Activated CD8-positive, alpha-beta T cell treated with anti-CD3 and anti-CD28 coated beads, Interleukin-2, amount 10 ng/mL, durations not matched to agents 7 days and 5 days (primary cell): ENCODE results near the gene FGFRL1. TPM values are rescaled to one million over a fixed set of nuclear protein-coding genes. Genes with fewer than 3 reads are reported as not detected.

Experiments used
- ATAC-seq: fragments of 150-1000 bp; cut with Tn5 transposase; one replicate; pipeline ENCODE4 v1.10.0; 2021; ENCODE audit warnings: moderate library complexity
- CTCF ChIA-PET: fragments of 350-600 bp; sonication (Branson Sonifier 250); formaldehyde crosslinking; loops from one replicate; lab custom pipeline; 2021; ENCODE audit warnings: antibody characterized with exemption; lab: Charles Lee
- POLR2A ChIA-PET: fragments of 350-600 bp; sonication (Branson Sonifier 250); formaldehyde crosslinking; loops from one replicate; lab custom pipeline; 2021; ENCODE audit warnings: antibody characterized with exemption; lab: Charles Lee
- DNase-seq: peaks from one replicate; pipeline ENCODE4 v3.0.0-alpha.2; 2020
- H3K27ac Mint-ChIP-seq: one replicate; pipeline ENCODE4 v1.8.0; 2021; ENCODE audit warnings: mild to moderate bottlenecking, mixed read lengths
- H3K27me3 Mint-ChIP-seq: one replicate; pipeline ENCODE4 v1.8.0; 2021; ENCODE audit warnings: low read depth, mixed read lengths
- H3K36me3 Mint-ChIP-seq: one replicate; pipeline ENCODE4 v1.8.0; 2021; ENCODE audit warnings: low read depth, mixed read lengths
- H3K4me1 Mint-ChIP-seq: one replicate; pipeline ENCODE4 v1.8.0; 2021; ENCODE audit warnings: low read depth, mixed read lengths
- H3K4me3 Mint-ChIP-seq: one replicate; pipeline ENCODE4 v1.8.0; 2021; ENCODE audit warnings: mild to moderate bottlenecking, mixed read lengths
- H3K9me3 Mint-ChIP-seq: one replicate; pipeline ENCODE4 v1.8.0; 2022; ENCODE audit warnings: mixed read lengths; ENCODE audit not compliant: insufficient read depth
- total RNA-seq, 2 experiments: library from RNA; stranded (reverse); gene quantifications; one replicate each; pipeline ENCODE4 v1.2.3, GENCODE V29; 2021

FGFRL1 gene
- total RNA-seq, 2 experiments from 2014 or later, result 8.1 to 10.1 TPM

DNA sequence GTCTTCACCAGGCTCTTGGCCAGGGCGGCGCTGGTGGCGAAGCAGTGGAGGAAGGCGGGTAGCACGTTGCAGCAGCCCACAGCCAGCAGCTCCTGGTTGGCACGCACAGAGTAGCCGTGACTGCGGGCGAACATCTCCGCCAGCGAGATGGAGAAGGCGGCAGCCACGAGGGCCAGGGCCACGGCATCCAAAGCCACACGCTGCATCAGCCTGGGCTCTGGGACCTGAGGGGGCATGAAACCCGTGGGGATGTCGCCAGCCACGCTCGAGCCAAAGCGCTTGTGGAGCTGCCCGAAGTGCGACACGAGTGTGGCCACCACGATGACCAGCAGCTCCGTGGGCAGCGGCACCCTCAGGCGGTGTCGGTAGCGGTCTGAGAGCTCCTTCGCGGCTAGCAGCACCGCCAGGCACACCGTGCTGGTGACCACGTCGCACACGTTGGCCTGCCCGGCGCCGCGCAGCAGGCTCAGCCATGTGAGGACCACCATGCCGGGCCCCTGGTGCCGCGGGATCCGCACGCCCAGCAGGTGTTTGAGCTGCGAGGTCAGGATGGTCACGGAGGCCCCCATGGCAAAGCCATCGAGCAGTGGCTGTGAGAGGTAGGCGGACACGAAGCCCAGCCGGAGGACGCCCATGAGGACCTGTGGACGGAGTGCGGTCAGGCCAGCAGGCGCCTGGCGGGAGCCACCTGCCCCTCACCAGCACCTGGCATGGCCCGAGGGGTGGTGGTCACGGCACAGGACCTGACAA, 21.5 kb upstream of the FGFRL1 start:
- DNase-seq (no peak), ATAC-seq (no peak)
- CTCF ChIA-PET, result no interaction called here
- Mint-ChIP-seq H3K4me1 (peaks cover 23% of the 10 kb centered on the region), H3K36me3 (no peaks in the 10 kb centered on the region), H3K27ac (no peak overlapping the region), H3K4me3 (no peak overlapping the region), H3K9me3 (no peaks in the 10 kb centered on the region), H3K27me3 (no peaks in the 10 kb centered on the region)
- POLR2A ChIA-PET, result no interaction called here

DNA sequence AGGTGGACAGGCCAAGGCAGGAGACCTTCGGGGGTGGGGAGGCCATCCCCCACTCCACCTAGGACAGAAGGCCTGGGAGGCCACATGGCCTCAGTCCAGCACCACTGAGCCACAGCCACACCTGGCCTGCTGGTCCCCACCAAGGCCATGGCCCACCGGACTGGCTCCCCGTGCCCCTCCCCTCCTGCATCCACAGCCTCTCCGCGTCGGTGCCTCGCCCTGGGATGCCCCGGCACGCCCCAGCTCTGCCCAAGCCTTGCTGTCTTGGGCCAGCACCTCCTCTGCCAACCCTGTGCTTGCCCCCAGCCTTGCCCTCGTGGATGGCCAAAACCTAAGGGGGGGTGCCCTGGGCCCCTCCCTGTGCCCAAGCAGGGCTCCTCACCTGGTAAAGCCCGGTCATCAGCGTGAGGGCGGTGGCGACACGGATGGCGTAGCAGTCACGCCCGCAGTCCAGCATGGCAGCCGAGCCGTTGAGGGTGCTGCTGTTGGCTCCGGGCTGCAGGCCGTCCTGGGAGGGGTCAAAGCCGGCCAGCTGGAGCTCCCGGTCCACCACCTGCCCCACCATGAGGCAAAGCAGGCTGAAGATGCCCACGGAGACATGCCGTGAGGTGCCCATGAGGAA, 20.6 kb upstream of the FGFRL1 start:
- Mint-ChIP-seq H3K4me1 (peaks cover 14% of the 10 kb centered on the region), H3K27me3 (peaks cover 3% of the 10 kb centered on the region), H3K36me3 (no peaks in the 10 kb centered on the region), H3K4me3 (no peak overlapping the region), H3K9me3 (no peaks in the 10 kb centered on the region), H3K27ac (no peak overlapping the region)
- ChIA-PET CTCF (no interaction called here), POLR2A (no interaction called here)
- no peak for ATAC-seq
- no peak for DNase-seq

DNA sequence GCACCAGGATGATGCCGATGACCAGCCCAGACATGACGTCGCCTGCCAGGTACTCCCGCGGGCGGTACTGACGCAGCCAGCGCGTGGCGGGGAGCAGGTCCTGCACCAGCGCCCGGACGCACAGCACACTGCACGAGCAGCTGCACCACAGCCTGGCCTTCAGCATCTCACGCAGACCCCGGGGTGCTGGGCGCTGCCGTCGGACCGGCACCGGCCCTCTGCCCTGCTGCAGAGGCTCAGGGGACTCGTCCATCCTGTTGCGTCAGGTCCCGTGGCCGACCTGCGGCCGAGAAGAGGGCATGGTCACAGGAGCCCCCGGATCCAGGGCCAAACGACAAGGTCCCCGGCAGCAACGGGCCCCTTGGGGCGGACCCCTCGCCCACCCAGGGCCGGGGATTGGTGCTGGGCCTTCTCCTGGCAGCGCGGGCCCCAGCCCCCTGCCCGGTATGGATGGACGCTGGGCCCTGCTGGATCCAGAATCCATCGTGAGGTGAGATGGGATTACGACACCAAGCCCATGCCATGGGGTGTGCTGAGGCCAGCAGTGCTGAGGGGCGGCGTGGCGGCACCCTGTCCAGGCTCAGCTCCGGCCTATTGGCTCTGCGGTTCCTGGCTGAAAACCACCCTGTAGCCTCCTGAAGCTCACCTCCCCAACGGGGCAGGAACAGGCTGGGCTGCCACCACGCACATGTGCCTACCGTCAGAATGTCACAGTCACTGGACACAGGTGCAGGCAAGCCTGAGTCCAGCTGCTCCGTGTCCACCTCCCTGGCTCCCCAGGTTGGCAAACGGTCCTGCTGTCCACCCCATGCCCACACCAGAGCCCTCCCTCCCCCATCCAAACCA, 19.8 kb upstream of the FGFRL1 start:
- ATAC-seq (no peak), DNase-seq (no peak)
- Mint-ChIP-seq H3K4me3 (no peak overlapping the region), H3K27ac (no peak overlapping the region), H3K9me3 (no peaks in the 10 kb centered on the region), H3K27me3 (peaks cover 3% of the 10 kb centered on the region), H3K36me3 (no peaks in the 10 kb centered on the region), H3K4me1 (peaks cover 9% of the 10 kb centered on the region)
- POLR2A ChIA-PET, result no interaction called here
- CTCF ChIA-PET, result no interaction called here

DNA sequence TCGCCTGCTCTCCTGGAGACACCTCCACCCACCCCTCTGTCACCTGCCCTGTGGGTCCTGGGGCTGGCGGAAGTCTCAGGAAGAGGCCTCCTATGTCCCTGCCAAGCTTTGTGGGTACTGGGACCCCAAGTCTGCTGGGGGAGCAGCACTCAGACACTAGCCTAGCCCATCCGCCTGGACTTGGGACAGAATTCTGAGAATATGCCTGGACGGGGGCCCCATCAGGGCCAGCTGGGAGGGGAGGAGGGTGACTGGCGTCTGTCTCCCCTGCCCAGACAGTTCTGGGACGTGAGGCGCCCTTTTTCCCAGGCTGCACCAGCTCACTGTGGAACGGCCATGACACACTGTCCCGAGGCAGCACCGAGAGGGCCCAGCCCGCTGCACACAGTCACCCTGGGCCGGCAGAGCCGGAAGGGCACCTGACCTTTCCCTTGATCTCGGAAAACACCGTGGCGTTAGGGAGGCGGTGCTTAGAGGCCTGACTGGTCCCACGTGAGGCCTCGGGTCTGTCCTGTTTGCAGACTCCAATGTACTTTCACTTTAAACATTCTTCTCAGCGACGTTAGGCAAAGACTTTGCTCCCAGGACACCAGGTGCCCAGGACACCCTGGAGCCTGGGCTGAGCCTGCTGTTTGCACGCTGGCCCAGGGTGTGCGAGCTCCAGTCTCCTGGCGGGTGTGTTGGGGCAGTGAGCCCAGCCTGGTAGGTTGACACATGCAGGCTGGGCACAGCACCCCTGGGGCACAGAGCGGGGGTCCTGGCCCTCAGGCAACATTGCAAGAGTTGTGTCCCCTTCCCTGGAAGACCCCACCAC, 18.9 kb upstream of the FGFRL1 start:
- H3K27ac Mint-ChIP-seq, result no peak overlapping the region
- peaks cover 6% of the 10 kb centered on the region for H3K27me3 Mint-ChIP-seq
- H3K36me3 Mint-ChIP-seq, result no peaks in the 10 kb centered on the region
- POLR2A ChIA-PET, result no interaction called here
- DNase-seq, result no peak
- no peaks in the 10 kb centered on the region for H3K9me3 Mint-ChIP-seq
- H3K4me1 Mint-ChIP-seq, result peaks cover 7% of the 10 kb centered on the region
- CTCF ChIA-PET, result no interaction called here
- ATAC-seq, result no peak
- no peak overlapping the region for H3K4me3 Mint-ChIP-seq

DNA sequence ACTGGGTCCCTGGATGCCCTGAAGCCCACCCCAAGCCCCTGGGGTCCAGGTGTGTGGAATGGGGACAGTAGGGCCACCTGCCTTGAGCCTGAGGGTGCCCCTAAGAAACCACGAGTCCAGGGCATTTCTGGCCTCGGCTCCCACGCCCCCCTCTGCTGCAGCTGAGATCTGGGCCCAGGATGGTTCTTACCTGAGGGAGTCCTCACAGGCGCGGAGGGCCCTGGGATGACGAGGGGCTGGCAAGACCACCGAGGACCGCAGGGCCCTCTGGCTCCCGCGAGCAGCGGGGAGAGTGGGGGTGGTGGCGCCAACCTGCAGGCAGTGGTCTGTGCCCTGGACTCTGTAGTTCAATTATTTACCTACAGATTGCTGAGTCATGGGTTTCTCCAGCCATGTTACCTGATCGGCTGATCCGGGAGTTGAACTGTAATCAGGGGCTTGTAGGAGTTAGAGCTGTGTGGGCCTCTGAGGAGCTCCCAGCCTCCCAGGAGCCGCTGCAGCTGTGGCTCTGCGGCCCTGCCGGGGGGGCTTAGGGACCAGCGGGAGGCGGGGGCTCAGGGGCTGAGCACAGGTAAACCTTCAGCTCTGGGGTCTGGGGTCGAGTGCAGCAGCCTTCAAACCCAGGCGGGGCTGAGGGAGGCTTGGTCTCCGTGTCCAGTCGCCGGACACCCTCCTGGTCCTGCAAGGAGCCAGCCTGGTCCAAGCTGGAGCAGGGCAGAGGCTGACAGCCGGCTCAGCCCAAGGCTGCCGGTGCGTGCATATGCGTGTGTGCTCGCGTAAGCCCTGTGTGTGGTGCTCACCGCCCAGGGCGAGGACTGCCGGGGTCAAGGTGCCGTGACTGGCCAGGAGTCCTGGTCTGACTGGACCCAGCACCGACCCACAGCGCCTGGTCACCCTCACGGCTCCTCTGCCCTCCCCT, 18.1 kb upstream of the FGFRL1 start, which contains the start of gene SLC26A1:
Gene SLC26A1 (minus strand): TSS at position 294 of the 919 bp plus-strand sequence. CDS start 1,701 bp downstream, outside the sequence.
- ChIA-PET CTCF (no interaction called here), POLR2A (no interaction called here)
- H3K4me3 Mint-ChIP-seq, result no peak within 1 kb of the TSS
- no peaks in the 10 kb centered on the region for H3K4me1 Mint-ChIP-seq
- peaks cover 10% of the 10 kb centered on the region for H3K27me3 Mint-ChIP-seq
- no peaks in the 10 kb centered on the region for H3K9me3 Mint-ChIP-seq
- no peaks in the 10 kb centered on the region for H3K36me3 Mint-ChIP-seq
- ATAC-seq (no peak), DNase-seq (no peak)
- no peak within 1 kb of the TSS for H3K27ac Mint-ChIP-seq

DNA sequence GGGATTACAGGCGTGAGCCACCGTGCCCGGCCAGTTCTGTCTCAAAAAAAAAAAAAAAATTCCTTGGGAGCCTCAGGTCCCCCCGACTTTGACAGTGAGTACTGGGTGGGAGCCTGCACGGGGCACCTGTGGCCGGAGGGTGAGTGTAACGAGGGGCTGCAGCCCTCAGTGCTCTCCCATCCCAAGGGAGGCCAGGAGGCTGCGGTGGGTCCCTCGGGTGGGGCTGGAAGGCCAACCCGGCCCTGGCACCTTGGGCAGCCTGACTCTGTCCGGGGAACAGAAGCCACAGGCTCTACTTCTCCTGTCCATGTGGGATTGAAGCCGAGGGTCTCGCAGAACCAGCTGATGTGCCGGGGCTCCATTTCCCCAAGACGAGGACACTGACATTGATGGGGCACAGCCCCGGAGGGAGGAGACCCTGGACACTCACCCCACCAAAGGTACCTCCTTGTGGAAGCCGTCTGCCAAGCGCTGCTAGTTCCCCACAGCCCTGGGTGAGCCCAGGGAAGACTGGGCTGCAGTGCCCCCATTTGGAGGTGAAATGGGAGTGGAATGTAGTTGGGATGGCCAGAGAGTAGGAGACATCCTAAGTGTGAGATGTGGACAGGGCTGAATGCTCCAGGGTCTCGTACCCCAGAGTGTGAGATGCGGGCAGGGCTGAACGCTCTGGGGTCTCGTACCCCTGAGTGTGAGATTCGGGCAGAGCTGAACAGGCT, 16.0 kb upstream of the FGFRL1 start:
- POLR2A ChIA-PET, result no interaction called here
- H3K27me3 Mint-ChIP-seq, result peaks cover 19% of the 10 kb centered on the region
- H3K4me1 Mint-ChIP-seq, result no peaks in the 10 kb centered on the region
- no peak overlapping the region for H3K4me3 Mint-ChIP-seq
- CTCF ChIA-PET, result no interaction called here
- no peak for ATAC-seq
- no peak for DNase-seq
- H3K27ac Mint-ChIP-seq, result no peak overlapping the region
- no peaks in the 10 kb centered on the region for H3K9me3 Mint-ChIP-seq
- no peaks in the 10 kb centered on the region for H3K36me3 Mint-ChIP-seq

DNA sequence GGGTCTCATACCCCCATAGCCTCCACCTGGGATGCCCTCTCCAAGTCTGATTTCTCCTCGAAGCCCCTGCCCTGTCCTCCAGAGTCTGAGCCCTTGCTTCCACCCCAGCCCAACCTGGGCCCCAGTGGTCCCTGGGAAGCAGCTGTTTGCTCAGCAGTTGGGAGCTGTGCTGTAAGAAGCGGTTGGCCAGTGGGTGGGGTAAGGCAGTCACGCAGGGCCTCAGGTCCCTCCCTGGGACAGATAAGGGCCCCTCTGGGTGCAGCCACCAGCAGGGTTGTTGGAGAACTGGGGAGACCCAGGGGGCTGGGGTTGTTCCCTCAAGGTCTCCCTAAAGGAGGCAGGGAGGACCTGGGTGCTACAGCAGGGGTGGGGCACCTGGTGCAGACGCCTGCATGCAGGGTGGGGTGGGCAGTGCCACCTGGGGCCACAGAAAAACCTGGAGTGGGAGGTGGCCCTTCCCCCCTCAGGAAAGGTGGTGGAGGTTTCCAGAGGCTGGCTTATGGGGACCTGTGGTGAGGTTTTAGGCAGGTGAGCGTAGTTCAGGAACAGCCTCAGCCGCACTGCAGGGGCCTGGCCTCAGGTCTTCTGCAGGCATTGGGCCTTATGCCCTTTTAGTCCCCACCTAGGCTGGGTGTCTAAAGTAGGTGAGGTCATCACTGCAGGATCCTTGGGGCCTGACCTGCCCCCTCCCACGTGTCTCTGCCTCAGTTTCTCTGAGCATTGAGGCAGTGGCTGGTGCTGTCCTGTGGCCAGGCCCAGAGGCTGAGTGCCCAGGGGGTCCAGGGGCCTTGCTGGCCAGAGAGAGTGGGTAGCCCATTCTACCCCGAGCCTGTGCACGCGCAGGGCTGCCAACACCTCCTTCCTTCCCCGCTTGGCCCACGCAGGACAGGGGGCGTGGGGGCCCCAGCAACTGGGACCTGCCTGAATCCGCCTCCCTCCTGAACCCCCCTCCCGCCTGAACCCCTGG, 15.1 kb upstream of the FGFRL1 start:
- no peak overlapping the region for H3K27ac Mint-ChIP-seq
- no peaks in the 10 kb centered on the region for H3K9me3 Mint-ChIP-seq
- CTCF ChIA-PET, result no interaction called here
- POLR2A ChIA-PET, result no interaction called here
- no peaks in the 10 kb centered on the region for H3K4me1 Mint-ChIP-seq
- peaks cover 23% of the 10 kb centered on the region for H3K27me3 Mint-ChIP-seq
- ATAC-seq, result no peak
- no peaks in the 10 kb centered on the region for H3K36me3 Mint-ChIP-seq
- DNase-seq, result no peak
- H3K4me3 Mint-ChIP-seq, result no peak overlapping the region

DNA sequence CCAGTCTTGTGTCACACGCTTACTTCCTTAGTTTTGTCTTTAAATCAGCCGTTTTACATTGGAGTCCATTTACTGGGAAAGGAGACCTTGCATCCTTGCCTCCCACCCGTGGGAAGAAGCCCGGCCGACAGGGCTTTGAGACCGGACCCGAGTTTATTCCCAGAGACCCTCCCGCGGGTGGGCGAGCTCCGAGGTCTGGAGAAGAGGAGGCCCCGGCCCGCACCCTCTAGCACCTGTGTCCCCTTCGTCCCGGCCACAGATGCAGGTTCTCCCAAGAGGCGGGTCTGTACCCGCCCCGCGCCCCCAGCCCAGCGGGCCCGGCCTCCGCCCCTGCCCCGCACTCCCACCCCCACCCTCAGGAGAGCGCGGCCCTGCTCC, 14.4 kb upstream of the FGFRL1 start:
- ATAC-seq, result no peak

DNA sequence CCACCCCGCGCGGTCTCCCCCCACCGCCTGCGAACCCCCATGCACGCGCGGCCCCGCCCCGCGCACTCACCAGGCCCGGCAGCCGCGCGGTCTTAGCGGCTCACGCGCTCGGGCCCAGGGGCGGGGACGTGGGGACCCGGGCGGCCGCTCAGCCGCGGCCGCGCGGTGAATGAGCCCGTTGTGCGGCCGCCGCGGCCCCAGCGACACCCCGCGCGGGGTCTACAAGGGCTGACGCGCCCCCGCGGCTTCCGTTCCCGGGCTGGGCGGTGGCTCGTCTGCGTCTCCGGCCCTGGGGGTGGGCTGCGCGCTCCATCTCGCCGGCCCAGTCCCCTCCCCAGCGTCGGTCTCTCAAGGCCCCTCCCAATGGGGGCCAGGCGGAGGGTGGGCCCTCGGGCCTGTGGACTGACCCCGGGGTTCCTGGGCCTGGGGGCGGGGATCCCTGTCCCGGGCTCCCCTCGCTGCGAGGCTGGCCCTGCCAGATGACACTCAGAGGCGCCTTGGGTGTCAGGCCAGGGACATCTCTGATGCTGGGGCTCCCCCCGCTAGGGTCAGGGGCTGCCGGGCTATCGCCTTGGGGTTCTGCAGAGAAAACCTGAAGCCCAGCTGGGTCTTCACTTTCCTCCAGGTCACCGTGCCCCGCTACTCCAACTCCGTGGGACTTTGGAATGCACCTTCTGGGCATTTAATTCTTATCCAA, 13.9 kb upstream of the FGFRL1 start:
- Mint-ChIP-seq H3K4me1 (no peaks in the 10 kb centered on the region), H3K4me3 (no peak overlapping the region), H3K27ac (no peak overlapping the region), H3K9me3 (no peaks in the 10 kb centered on the region), H3K36me3 (no peaks in the 10 kb centered on the region), H3K27me3 (peaks cover 31% of the 10 kb centered on the region)
- no peak for DNase-seq
- ChIA-PET POLR2A (no interaction called here), CTCF (no interaction called here)
- ATAC-seq, result no peak

More for the DNA sequence above, 14.4 kb upstream of the FGFRL1 start:
- no peak overlapping the region for H3K4me3 Mint-ChIP-seq
- H3K9me3 Mint-ChIP-seq, result no peaks in the 10 kb centered on the region
- POLR2A ChIA-PET, result no interaction called here
- no peak overlapping the region for H3K27ac Mint-ChIP-seq
- no peak for DNase-seq
- CTCF ChIA-PET, result no interaction called here
- peaks cover 29% of the 10 kb centered on the region for H3K27me3 Mint-ChIP-seq
- no peaks in the 10 kb centered on the region for H3K36me3 Mint-ChIP-seq
- no peaks in the 10 kb centered on the region for H3K4me1 Mint-ChIP-seq
